NOMO-1 treated with dmso at 0.1 percent for 144 hours (cell line): ENCODE measurements around the gene IGFBP5.

ENCODE experiments used
- DNase-seq: peaks from one replicate; lab custom pipeline; 2025; ENCODE audit not compliant: unreplicated experiment; lab: John Stamatoyannopoulos, UW

The IGFBP5 gene

DNA sequence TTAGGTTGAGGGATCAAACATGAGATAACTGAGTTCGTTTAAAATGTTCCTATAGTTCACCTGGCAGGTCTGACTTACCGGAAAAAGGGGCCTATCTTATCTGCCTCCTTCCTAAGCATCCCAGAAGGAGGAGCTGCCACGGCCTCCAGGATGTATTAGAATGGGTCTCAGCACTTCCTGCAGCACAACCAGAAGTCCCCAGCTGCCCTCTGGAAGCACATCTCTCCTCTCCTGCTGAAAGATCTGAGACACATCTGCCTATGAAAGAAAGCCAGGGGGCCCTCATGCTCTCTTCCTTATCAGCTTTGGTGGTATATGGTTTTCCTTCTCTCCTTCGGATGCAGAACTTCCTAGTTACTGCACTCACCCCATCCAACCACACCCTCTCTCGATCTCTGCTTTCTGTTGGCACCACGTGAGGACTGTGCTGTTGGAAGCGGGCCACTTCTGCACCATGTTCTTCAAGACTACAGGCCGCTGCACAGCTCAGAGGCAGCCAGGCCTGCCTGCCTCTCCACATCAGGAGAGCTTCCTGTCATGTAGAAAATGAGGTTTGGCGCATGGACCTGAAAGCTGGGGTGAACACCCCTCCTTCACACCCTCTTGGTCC is 6.5 kb downstream of the IGFBP5 start:
- no peak for DNase-seq

DNA sequence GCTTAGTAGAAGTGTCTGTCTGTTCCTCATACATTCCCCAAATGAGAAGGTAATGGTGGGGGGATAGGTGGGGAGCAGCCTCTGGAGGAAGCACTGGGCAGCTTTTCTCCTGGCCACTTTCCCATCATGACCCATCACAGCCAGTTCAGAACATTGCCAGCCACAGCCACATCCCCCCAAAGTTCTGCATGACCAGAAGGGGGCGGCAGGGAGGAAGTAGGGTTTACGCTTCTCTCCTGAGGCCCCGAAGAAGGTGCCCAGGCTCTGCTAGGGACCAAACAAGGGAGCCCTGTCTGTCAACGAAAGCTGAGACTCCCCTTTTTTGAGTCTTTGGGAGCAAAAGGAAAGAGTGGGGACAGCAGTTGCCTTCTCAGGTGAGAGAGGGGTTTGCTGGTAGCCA is 7.7 kb downstream of the IGFBP5 start:
- no peak for DNase-seq

DNA sequence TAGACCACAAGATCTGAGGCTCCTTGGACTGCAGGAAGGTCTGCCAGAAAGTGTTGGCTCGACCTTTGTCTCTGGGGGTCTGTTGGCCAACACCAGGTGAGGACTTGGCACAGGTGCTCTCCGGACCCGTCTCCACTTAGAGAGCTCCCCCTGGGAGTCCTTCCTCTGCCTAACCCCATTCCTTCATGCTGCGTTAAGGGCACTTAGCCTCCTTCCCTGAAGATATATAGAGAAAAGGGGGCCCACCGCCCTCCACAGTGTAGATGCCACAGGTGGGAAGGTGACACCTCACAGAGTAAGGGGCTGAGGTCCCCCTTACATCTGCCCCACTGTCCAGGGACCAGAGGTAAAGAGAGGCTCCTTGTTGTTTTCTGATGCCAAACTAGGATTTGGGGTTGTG is 8.2 kb downstream of the IGFBP5 start:
- no peak for DNase-seq

DNA sequence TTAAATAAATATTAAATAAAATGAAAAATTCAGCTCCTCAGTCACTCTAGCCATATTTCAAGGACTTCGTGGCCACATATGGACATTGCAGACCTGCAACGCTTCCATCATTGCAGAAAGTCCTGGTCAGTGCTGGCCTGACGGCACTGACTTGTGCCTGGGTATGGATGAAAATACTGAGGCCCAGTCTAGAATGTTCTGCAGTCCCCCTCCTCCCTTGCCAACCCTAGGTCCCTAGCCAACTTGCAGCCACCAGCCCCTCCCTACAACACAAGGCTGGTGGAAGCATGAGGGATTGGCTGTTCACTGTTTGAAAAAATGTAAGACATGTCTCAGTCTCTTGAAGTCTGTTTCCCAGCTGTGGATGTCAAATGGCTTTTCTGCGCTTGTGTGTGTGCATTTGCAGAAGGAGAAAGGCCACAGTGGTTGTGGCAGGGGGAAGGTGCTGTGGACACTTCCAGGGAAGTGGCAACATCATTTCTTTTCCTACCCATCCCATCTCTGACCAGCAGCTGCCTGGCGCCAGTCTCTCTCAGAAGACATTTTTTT is 9.9 kb downstream of the IGFBP5 start:
- DNase-seq, result no peak

DNA sequence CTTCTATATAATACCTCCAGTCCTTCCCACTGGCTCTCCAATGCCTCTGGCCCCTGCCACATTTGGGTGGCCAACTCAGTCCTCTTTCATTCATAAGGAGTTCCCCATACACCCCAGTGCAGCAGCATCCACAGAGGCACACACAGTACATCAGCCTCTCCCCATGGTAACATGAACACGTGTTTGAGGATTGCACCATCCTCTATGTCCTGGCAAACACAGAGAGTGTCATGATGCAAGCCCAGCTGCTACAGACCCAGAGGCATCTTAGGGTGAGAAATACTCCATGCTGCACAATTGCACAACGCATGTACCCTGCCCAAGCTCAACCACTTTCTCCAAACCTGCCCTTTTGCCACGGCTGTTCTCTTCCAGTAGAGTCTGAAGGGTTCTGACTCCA is 11.5 kb downstream of the IGFBP5 start:
- DNase-seq, result peak; percentile 75

DNA sequence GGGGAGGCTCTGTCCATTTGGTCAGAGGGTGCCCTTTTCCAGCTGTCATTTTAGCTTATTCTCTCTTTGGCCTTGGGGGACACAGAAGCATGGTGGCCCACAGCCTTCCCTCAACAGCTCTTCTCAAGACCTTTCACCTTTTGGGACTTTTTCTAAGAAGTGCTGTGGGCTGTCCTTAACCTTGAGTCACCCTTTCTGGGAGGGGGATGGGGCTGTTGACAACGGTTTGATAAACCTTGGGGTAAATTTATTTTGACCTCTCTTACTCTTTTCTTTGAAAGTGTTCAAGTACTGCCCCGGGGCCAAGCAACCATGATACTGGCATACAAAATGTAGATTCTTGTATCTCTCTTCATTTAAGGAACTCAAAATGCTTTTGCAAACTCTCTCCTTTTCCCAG is 13.7 kb downstream of the IGFBP5 start:
- no peak for DNase-seq

DNA sequence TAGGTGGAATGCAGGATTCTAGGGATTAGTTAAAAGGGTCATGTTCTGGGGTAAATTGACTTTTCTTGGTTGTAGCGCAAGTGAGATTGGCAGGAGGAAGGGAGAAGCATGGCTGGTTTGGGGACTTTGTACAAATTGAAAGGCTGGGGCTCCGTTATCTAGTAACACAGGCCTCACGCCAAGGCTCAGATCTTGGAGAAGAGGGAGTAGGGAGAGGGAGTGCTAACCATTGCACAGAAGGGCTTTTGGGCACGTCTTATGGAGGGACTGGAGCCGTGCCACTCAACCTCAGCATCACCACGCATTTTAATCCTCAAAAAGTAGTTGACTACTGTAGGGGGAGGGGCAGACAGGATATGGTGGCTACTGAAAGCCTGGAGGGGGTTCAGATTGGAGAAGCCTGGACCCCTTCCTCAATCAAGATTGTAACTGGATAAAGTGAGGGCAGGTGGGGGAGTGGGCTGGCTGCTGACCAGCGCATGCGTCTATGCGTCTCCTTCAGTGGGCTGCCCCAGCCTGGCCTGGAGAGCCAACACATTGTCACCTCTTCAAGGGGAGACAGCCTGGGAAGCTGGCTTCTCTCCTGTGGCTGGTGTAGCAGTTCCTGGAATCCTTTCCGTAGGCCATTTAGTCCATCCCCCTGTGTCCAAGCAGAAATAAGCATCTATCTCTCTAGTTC is 14.3 kb downstream of the IGFBP5 start:
- no peak for DNase-seq

DNA sequence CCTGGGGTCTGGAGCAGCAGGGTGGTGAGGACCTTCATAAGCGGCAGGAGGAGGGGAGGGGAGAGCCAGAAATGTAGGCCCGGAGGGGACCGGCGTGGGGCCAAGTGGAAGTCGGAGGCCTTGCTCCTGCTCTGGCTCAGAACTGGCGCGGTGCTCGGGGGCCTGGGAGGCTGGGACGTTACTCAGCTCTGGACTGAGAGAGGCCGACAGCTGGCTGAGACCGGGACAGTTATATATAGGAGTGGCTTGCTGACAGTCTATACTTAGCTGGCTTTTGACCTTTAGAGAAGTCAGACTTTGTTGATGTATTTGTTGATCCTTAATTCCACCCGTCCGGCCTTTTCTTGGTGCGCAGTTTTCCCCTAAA is 15.7 kb downstream of the IGFBP5 start:
- no peak for DNase-seq

DNA sequence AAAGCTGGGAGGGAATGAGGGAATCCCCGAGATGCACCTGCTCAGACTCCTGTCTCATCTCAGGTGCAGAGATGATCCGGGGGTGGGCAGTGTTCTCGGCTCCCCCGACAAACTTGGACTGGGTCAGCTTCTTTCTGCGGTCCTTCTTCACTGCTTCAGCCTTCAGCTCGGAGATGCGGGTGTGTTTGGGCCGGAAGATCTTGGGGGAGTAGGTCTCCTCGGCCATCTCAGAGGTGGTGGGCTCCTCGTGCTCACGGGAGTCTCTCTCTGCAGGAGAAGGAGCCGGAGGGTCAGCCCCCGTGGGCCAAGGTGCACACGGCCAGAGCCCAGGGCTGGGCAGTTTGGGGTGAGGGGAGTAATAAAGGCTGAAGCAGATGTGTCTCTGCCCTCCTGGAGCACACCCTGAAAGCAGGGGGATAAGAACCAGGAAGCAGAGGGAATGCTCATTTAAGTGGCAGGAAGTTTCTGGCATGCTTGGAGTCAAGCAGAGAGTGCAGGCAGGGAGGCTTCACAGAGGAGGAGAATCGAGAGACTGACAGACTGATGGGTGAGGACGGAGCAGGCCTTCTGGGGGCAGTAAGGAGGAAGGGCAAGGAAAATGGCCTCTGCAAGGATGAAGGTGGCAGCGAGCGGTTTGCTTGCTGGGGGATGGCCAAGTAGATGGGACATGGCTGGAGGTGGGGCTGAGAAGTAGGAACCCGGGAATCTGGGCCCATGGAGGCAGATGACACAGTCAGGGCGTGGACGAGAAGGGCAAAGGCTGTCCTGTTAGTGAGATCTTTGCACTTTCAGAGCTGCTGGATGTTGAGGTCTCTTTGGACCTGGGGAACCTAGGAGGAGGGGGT is 16.3 kb downstream of the IGFBP5 start:
- no peak for DNase-seq

DNA sequence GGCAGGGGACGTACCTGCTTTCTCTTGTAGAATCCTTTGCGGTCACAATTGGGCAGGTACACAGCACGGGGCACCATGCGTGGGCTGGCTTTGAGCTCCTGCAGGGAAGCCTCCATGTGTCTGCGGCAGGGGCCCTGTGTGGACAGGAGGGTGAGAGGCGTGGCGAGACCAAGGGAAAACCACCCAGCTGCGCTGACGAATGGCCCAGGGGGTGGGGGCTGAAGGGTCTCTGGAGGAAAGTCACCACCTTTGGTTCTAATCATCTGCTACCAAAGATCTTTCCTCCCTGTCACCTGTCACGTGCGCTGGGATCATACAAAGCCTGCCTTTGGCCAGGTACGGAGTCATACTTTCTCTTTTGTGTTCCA is 17.3 kb downstream of the IGFBP5 start:
- DNase-seq, result no peak

DNA sequence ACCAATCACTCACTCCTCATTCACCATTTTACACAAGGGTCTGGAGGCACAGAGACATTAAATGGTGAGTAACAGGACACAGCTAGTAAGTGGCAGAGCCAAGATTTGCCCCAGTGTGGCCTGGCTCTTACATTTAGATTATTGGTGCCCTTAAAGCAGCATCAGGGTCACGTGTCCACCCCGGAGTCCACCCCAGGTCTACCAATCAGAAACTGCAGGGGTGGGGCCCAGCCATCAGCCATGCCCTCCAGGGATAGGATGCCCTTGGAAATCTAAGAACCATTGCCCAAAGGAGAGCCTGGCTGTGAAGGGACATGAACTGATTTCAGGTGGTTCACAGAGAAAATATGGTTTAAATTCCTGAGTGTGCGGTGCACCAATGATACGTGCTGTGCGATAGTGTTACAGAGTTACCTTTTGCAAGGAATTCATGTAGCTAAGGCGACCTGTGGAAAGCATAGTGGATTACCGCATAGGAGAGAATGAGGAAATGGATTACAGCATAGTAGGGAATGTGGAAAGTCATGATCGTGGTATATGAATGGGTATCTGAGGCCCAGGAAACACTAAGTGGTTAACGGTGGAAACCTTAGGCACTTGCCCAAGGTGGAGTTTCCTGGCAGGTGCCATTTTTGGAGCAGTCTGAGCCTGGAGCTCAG is 17.8 kb downstream of the IGFBP5 start:
- no peak for DNase-seq

DNA sequence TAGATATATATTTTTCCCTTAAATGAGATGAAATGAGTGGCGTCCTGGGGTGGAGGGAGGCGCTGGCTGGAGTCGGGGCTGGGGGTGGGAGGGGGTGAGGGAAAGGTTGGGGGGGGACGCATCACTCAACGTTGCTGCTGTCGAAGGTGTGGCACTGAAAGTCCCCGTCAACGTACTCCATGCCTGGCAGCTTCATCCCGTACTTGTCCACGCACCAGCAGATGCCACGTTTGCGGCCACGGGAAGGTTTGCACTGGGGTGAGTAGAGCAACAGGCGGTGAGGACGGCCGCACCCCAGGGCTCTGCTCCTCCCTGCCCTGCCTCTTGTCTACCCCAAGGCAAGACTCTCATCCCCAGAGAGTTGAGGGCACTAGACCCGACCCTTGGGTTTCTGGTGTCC is 18.7 kb downstream of the IGFBP5 start:
- DNase-seq, result no peak

DNA sequence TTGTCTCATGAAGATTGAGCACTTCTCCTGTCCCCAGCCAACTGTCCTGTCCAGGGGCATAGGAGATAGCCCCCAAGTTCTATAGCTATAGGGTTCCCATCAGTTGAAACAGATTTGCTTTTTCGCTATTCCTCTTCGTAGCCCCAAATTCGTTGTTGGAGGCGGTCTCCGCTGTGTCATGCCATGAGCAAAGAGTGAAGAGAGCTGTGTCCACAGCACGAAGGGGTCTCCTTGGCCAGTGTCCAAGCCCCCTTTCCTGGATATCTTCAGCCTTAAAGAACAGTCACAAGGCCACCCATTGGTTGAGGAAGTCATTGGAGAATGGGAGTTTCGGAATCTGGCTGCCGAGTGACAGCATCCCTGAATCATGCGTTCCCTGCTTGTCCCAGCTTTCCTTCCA is 21.0 kb downstream of the IGFBP5 start:
- no peak for DNase-seq

DNA sequence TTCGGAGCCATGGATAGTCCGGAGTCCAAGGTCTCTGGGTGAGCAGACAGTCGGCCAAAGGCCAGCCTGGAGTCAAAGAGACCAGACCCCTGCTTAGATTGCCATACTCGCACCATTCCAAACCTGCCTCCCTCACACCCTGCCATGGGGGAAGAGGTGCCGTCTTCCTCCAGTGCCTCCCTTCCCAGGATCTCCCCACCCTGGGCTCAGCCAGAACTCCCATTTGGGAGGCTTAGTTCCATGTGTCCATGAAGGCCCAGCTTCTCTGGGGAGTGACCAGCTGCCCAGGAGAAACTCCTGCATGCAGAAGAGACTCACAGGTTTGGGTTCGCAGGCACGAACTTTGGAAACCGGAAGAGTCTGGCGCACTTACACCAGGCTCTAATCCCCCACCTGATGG is 21.7 kb downstream of the IGFBP5 start:
- no peak for DNase-seq

DNA sequence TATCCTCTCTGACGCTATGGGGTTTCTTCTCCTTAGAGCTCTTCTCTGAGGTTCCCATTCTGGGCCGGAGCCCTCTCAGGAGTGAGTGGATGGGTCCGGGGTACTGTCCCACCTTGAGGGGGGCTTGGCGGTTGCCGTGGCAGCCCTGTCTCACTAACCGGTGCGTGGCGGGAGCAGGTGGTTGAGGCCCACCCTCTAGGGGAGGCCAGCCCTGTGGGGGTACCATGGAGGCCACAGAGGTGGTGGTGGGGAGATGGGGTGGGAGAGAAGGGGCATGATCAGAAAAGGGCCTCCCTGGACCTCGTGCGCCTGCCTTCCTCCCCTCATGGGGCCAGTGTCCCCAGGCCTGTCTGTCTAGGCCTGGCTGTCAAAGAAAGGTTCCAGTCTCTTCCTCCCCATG is 22.3 kb downstream of the IGFBP5 start:
- no peak for DNase-seq

DNA sequence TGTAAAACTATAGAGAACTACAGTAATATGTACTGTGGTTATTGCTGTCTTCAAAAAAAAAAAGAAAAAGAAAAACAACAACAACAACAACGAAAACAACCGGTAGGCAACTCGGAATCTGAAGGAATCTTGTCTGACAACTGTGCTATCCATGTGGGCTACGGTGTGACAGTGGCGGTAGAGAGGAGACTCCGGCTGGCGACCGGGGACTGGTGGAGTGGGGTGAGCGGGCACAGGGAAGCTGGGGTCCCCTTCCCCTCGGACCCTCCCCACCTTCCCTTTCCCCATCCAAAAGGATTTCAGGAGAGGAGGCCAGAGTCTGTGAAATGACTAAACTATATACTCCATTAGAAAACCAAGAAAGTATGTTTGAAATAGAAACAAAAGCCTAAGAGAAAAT is 22.9 kb downstream of the IGFBP5 start:
- no peak for DNase-seq

DNA sequence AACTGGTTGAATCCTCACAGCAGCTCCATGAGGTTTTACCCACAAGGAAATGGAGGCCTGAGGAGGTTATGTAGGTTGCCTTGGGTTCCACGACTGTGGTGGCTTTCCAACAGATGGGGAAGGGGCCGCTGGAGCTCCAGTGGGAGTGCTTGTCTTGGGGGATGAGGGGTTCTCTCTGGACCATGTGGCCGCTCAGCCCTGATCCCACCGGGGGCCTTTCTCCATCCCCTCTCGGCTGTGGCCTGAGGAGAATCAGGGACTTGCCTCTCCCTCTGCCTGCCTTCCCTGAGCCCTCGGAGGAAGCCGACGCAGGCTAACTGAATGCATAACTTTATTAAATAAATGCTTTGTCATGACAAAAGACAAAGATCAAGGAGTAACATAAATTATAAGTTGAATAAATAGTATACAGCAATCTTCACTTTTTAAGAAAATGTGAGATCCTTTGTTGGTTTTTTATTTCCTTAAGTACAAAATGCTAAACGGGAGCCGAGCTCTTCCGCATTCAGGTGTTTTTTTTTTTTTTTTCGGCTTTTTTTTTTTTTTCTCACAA is 23.5 kb downstream of the IGFBP5 start:
- DNase-seq, result no peak

DNA sequence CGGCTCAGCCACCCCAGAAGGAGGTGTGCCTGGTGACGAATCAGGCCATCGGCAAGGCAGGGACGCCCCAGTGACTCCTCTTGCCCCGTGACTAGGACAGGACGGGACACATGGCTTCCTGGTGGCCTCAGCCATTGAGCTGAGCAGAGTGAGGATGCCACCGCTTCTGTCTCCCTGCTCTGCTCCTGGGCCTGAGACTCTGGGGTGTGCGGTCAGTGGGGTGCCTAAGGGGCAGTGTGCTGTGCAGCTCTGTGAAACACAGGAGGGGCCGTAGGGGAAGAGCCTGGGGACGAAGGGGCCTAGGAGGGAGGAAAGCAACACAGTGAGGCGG is 24.3 kb downstream of the IGFBP5 start:
- DNase-seq, result no peak

DNA sequence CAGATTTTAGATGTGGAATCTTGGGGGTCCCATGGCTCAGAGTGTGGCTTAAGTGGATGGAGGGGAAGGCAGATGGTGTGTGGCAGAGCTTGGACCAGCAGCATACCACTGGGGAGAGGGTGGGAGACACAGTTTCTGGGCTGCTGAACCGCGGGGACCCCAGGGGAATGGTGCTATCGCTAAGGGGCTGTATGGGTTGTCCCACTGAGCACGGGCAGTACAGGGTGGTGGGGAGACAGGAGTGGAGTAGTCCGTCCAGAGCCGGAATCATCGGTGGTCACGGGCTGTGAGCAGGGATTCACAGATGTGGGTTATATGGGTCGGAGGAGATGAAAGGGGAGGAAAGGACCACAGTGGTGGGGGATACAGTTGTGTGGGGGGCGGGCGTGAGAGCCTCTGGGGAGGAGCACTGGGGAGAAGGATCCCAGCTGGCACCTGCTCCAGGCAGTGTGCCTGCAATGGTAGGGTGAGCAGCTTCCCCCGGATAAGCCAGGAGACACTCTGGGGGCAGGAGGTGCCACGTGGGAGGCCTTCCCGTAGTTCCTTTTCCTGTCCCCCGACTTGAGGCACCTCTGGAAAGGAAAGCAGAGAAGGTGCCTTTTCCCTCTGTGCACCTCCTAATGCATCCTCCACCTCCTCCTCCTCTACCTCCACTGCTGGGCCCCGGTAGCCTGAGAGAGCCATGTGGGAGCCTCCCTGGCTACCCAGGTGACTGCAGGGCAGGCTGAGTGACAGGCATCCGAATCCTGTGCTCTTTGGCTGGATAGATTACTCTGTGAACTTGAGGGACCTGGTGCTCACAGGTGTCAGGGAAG is 24.9 kb downstream of the IGFBP5 start:
- DNase-seq, result no peak

DNA sequence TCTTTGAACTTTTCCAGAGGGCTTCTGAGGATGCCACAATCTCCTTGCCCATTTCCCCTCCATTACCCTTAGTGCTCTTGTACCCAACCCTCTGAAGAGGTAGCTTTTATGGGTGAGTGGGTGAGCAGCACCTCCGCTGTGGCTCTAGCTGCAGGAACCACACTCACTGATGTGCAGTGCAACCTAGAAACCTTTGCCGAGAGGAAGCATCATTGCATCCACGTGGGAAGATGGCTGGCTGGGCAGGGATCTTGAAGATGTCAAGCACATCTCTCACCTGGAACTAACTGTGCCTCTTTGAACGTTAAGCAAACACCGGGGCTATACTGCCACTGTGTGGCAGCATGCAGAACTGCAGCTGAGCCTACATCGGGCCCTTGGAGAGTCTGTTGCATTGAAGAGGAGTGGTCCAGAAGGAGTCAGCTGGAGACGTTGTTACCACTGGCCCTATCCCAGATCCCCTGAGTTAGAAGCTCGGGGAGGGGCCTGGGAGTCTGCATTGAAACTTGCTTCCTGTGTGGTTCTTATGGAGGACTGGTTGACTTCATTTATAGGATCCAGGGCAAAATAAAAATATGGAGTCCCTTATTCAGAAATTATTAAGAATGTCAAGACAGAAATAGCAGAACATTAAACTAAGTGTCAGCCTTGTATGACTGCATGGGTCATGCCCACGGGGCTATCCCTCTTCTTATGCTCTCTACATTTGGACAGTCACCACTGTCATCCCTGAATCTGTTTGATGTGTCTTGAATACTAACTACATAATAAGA is 28.7 kb downstream of the IGFBP5 start:
- DNase-seq, result peak; percentile 20
